IMR-90 (cell line): ENCODE measurements around the gene THBS4. TPM values are rescaled to one million over a fixed set of nuclear protein-coding genes. Genes with fewer than 3 reads are reported as not detected.

ENCODE experiments used
- ATAC-seq: fragments of 200-7000 bp; cut with Tn5 transposase; 2 replicates; pipeline ENCODE4 v1.9.1; 2020; ENCODE audit warnings: low read depth, mild to moderate bottlenecking, moderate library complexity
- BruUV-seq: library from RNA; stranded (reverse); fragments of 400-500 nt; replicated peaks from 2 replicates; lab custom pipeline; 2021; lab: Mats Ljungman, UMichigan
- CTCF ChIA-PET: fragments of 300-600 bp; formaldehyde crosslinking; extraction: SDS; loops from one replicate; lab custom pipeline; 2021; ENCODE audit warnings: antibody characterized with exemption; lab: Yijun Ruan, JAX
- POLR2A ChIA-PET: fragments of 300-600 bp; sonication (Branson Sonifier 250); formaldehyde crosslinking; loops from one replicate; lab custom pipeline; 2022; ENCODE audit warnings: antibody characterized with exemption; ENCODE audit not compliant: unreplicated experiment; lab: Charles Lee
- DNase-seq: peaks from one replicate; pipeline ENCODE4 v3.0.0; 2013
- H2AFZ ChIP-seq: replicated peaks from 2 replicates; pipeline ENCODE3; 2013; ENCODE audit warnings: low read length, mild to moderate bottlenecking; ENCODE audit not compliant: poor library complexity
- H2AK5ac ChIP-seq: 2 replicates; pipeline ENCODE4 v1.6.1; 2013; ENCODE audit warnings: low read depth, low read length, inconsistent platforms
- H2AK9ac ChIP-seq: replicated peaks from 2 replicates; pipeline ENCODE3; 2013; ENCODE audit warnings: mild to moderate bottlenecking, low read depth, low read length, moderate library complexity; ENCODE audit not compliant: poor library complexity
- H2BK120ac ChIP-seq: 2 replicates; pipeline ENCODE4 v1.6.1; 2013; ENCODE audit warnings: low read depth, low read length, inconsistent platforms
- H2BK15ac ChIP-seq: 3 replicates; pipeline ENCODE4 v1.6.1; 2013; ENCODE audit warnings: low read depth, low read length, inconsistent platforms
- H2BK20ac ChIP-seq: 2 replicates; pipeline ENCODE4 v1.6.1; 2013; ENCODE audit warnings: low read depth, mild to moderate bottlenecking, inconsistent platforms, low read length, moderate library complexity
- H2BK5ac ChIP-seq: 2 replicates; pipeline ENCODE4 v1.6.1; 2013; ENCODE audit warnings: mild to moderate bottlenecking, low read depth, low read length, inconsistent platforms; ENCODE audit not compliant: poor library complexity, severe bottlenecking
- H3K14ac ChIP-seq: replicated peaks from 2 replicates; pipeline ENCODE4 v1.6.1; 2013; ENCODE audit warnings: low read depth, low read length, inconsistent platforms
- H3K18ac ChIP-seq: 2 replicates; pipeline ENCODE4 v1.6.1; 2013; ENCODE audit warnings: low read depth, low read length, control low read depth
- H3K23ac ChIP-seq: 2 replicates; pipeline ENCODE4 v1.6.1; 2013; ENCODE audit warnings: low read depth, low read length, inconsistent platforms
- H3K27ac ChIP-seq: 2 replicates; pipeline ENCODE4 v1.5.1; 2013; ENCODE audit warnings: mild to moderate bottlenecking, control low read depth, low read length; ENCODE audit not compliant: insufficient read depth
- H3K27me3 ChIP-seq: 2 replicates; pipeline ENCODE4 v1.6.1; 2013; ENCODE audit warnings: low read length; ENCODE audit not compliant: control insufficient read depth, insufficient read depth
- H3K36me3 ChIP-seq: 2 replicates; pipeline ENCODE4 v1.6.1; 2013; ENCODE audit warnings: low read length, mixed read lengths; ENCODE audit not compliant: control insufficient read depth, insufficient read depth
- H3K4ac ChIP-seq: 2 replicates; pipeline ENCODE4 v1.6.1; 2013; ENCODE audit warnings: low read depth, low read length, inconsistent platforms
- H3K4me1 ChIP-seq: 2 replicates; pipeline ENCODE4 v1.6.1; 2013; ENCODE audit warnings: low read length, mixed read lengths; ENCODE audit not compliant: control insufficient read depth, insufficient read depth
- H3K4me2 ChIP-seq: 2 replicates; pipeline ENCODE4 v1.6.1; 2013; ENCODE audit warnings: low read depth, mild to moderate bottlenecking, control low read depth, low read length, moderate library complexity
- H3K4me3 ChIP-seq: 2 replicates; pipeline ENCODE4 v1.5.1; 2013; ENCODE audit warnings: low read depth, mild to moderate bottlenecking, control low read depth, low read length, moderate library complexity; ENCODE audit not compliant: insufficient read depth
- H3K56ac ChIP-seq: 2 replicates; pipeline ENCODE4 v1.6.1; 2013; ENCODE audit warnings: low read length, inconsistent platforms; ENCODE audit not compliant: insufficient read depth; ENCODE audit errors: extremely low read depth
- H3K79me1 ChIP-seq, 2 experiments: 2 replicates each; pipeline ENCODE4 v1.6.1; 2013; ENCODE audit warnings: low read length in 2 of 2, inconsistent platforms in 1 of 2, low read depth in 1 of 2
- H3K9ac ChIP-seq: 2 replicates; pipeline ENCODE4 v1.6.1; 2013; ENCODE audit warnings: low read depth, low read length, control low read depth
- H3K9me1 ChIP-seq: 2 replicates; pipeline ENCODE4 v1.6.1; 2013; ENCODE audit warnings: low read length, inconsistent platforms; ENCODE audit not compliant: insufficient read depth
- H3K9me3 ChIP-seq: 2 replicates; pipeline ENCODE4 v1.6.1; 2013; ENCODE audit warnings: low read length; ENCODE audit not compliant: control insufficient read depth, insufficient read depth
- H4K20me1 ChIP-seq: 2 replicates; pipeline ENCODE4 v1.6.1; 2013; ENCODE audit warnings: low read length, inconsistent platforms; ENCODE audit not compliant: insufficient read depth
- H4K5ac ChIP-seq: 2 replicates; pipeline ENCODE4 v1.6.1; 2013; ENCODE audit warnings: mild to moderate bottlenecking, low read depth, low read length, control low read depth
- H4K8ac ChIP-seq, 2 experiments: 2 replicates each; pipeline ENCODE4 v1.6.1; 2013; ENCODE audit warnings: low read depth in 2 of 2, low read length in 2 of 2, control low read depth in 1 of 2, inconsistent platforms in 1 of 2
- H4K91ac ChIP-seq: 2 replicates; pipeline ENCODE4 v1.6.1; 2013; ENCODE audit warnings: low read depth, low read length, inconsistent platforms; ENCODE audit not compliant: insufficient read depth
- CHD1 ChIP-seq: IDR thresholded peaks from 2 replicates; pipeline ENCODE4 v1.6.1; 2012; ENCODE audit warnings: low read depth, low read length, improper control_type of control experiment
- MAFK ChIP-seq: IDR thresholded peaks from 2 replicates; pipeline ENCODE4 v1.6.1; 2012; ENCODE audit warnings: low read depth, low read length, improper control_type of control experiment
- MAZ ChIP-seq: IDR thresholded peaks from 2 replicates; pipeline ENCODE4 v1.6.1; 2012; ENCODE audit warnings: low read depth, mild to moderate bottlenecking, low read length, improper control_type of control experiment, moderate library complexity, borderline replicate concordance
- WGBS, 2 experiments: methylation state at CpG; one replicate each; pipeline versions ENCODE4 v1.1.5 to v1.1.7; 2013; ENCODE audit warnings: missing lambda C conversion rate in 2 of 2; ENCODE audit not compliant: insufficient read length in 1 of 2; ENCODE audit errors: extremely low coverage in 2 of 2; 5-methylcytosine and 5-hydroxymethylcytosine counted together
- dilution Hi-C: fragments of 300-500 bp; cut with HindIII; formaldehyde crosslinking; loops from one replicate; pipeline ENCODE4 v1.14.3; 2018; ENCODE audit warnings: low sequenced_read_pairs; ENCODE audit not compliant: unreplicated experiment
- in situ Hi-C: fragments of 300-500 bp; cut with MboI; formaldehyde crosslinking; loops from 3 replicates; pipeline ENCODE4 v1.14.3; 2019; ENCODE audit warnings: low sequenced_read_pairs, inconsistent platforms, mixed read lengths
- intact Hi-C: fragments of 100-400 bp; cut with micrococcal nuclease; formaldehyde crosslinking; loops from 2 replicates; pipeline ENCODE4 v1.10.0; 2022
- polyA plus RNA-seq, 3 experiments: library from polyadenylated mRNA; depleted of rRNA; stranded (reverse); fragments of >200 nt; gene quantifications; 2 replicates each; pipeline ENCODE4 v1.2.3, GENCODE V29; 2012; ENCODE audit warnings: low replicate concordance in 1 of 3
- total RNA-seq: library from RNA; depleted of rRNA; stranded (reverse); fragments of >200 nt; gene quantifications from 2 replicates; pipeline ENCODE4 v1.2.3, GENCODE V29; 2012
- TF ChIP-seq, protein P1 (sequence below): conservative IDR thresholded peaks from 2 replicates; pipeline ENCODE4 v1.5.1; 2012; ENCODE audit warnings: mild to moderate bottlenecking, low read depth, low read length, improper control_type of control experiment
- TF ChIP-seq, protein P2 (sequence below): fragments of 150-350 bp; IDR thresholded peaks from 2 replicates; pipeline ENCODE4 v1.6.1; 2016; ENCODE audit warnings: low read depth, mild to moderate bottlenecking, low read length, moderate library complexity, borderline replicate concordance

THBS4 gene
- total and polyA plus RNA-seq, 2 of the 4 experiments (the other 2 are of a cell fraction) = 0.90 to 0.92 TPM

GRCh38 chr5:80093796-80094195 lies 58.6 kb downstream of the THBS4 start:
- dilution Hi-C loops (no loop called here), intact Hi-C loops (loop anchor here (5.0 kb wide), 3 partner anchors 164 to 579 kb away; partner anchors contain the start of genes SERINC5 and ZFYVE16), in situ Hi-C loops (loop anchor here (10.0 kb wide), 1 partner anchor 581 kb away; no protein-coding TSS in a partner anchor)
- no peaks in the 10 kb centered on the region; the same call in 1 of the 2 replicates for H3K27me3 ChIP-seq
- no peak overlapping the region for H4K91ac ChIP-seq
- H2BK5ac ChIP-seq = no peak overlapping the region
- H2BK120ac ChIP-seq = no peak overlapping the region
- no peak overlapping the region for H2AK5ac ChIP-seq
- no peaks in the 10 kb centered on the region for H4K20me1 ChIP-seq
- H3K4ac ChIP-seq = no peak overlapping the region
- ChIA-PET POLR2A (no interaction called here), CTCF (interaction anchor here (0.7 kb wide), 2 partner anchors 212 to 223 kb away, joined by 3 to 4 read pairs; no protein-coding TSS in a partner anchor)
- no peak for DNase-seq
- H3K4me1 ChIP-seq = no peaks in the 10 kb centered on the region; the same call in 1 of the 2 replicates
- no CpG with 5 or more reads among the region's 8 CpGs for whole genome bisulfite sequencing, 2 experiments
- H3K9me3 ChIP-seq = no peaks in the 10 kb centered on the region
- no peaks in the 10 kb centered on the region for H3K36me3 ChIP-seq
- H3K56ac ChIP-seq = no peak overlapping the region
- no peak overlapping the region for H3K9ac ChIP-seq
- H3K14ac ChIP-seq = no peak overlapping the region
- H3K4me2 ChIP-seq = no peak overlapping the region
- no peak overlapping the region for H2AFZ ChIP-seq
- H4K8ac ChIP-seq = no peak overlapping the region
- H4K5ac ChIP-seq = no peak overlapping the region
- no peak overlapping the region for H3K23ac ChIP-seq
- H3K4me3 ChIP-seq = no peak overlapping the region
- no peak overlapping the region for H3K27ac ChIP-seq
- TF ChIP-seq, protein P1, sequence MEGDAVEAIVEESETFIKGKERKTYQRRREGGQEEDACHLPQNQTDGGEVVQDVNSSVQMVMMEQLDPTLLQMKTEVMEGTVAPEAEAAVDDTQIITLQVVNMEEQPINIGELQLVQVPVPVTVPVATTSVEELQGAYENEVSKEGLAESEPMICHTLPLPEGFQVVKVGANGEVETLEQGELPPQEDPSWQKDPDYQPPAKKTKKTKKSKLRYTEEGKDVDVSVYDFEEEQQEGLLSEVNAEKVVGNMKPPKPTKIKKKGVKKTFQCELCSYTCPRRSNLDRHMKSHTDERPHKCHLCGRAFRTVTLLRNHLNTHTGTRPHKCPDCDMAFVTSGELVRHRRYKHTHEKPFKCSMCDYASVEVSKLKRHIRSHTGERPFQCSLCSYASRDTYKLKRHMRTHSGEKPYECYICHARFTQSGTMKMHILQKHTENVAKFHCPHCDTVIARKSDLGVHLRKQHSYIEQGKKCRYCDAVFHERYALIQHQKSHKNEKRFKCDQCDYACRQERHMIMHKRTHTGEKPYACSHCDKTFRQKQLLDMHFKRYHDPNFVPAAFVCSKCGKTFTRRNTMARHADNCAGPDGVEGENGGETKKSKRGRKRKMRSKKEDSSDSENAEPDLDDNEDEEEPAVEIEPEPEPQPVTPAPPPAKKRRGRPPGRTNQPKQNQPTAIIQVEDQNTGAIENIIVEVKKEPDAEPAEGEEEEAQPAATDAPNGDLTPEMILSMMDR = no peak
- TF ChIP-seq MAFK (no peak), MAZ (no peak), CHD1 (no peak)
- TF ChIP-seq, protein P2, sequence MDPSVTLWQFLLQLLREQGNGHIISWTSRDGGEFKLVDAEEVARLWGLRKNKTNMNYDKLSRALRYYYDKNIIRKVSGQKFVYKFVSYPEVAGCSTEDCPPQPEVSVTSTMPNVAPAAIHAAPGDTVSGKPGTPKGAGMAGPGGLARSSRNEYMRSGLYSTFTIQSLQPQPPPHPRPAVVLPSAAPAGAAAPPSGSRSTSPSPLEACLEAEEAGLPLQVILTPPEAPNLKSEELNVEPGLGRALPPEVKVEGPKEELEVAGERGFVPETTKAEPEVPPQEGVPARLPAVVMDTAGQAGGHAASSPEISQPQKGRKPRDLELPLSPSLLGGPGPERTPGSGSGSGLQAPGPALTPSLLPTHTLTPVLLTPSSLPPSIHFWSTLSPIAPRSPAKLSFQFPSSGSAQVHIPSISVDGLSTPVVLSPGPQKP = no peak
- no peak overlapping the region for H2AK9ac ChIP-seq
- no peak for ATAC-seq
- H3K9me1 ChIP-seq = no peaks in the 10 kb centered on the region
- no TSS peak for BruUV-seq
- no peaks in the 10 kb centered on the region for H3K79me1 ChIP-seq
- no peak overlapping the region for H2BK20ac ChIP-seq
- no peak overlapping the region for H3K18ac ChIP-seq
- H2BK15ac ChIP-seq = no peak overlapping the region
